Keratinocyte (primary cell): ENCODE data around the gene TRPM3. TPM values are rescaled to one million over a fixed set of nuclear protein-coding genes. Genes with fewer than 3 reads are reported as not detected.

Source experiments
- DNase-seq: peaks from one replicate; pipeline ENCODE4 v3.0.0-alpha.2; 2011; ENCODE audit warnings: low read depth, missing footprints, low spot score
- FAIRE-seq: peaks from 2 replicates; lab custom pipeline; 2011; peaks lifted over from hg19 to GRCh38; lab: Jason Lieb, UNC
- H2AFZ ChIP-seq: 2 replicates; pipeline ENCODE4 v1.6.0; 2012; ENCODE audit warnings: low read length, control low read depth, inconsistent platforms; ENCODE audit not compliant: control insufficient read depth
- H3K27ac ChIP-seq: 2 replicates; pipeline ENCODE4 v1.5.1; 2011; ENCODE audit warnings: low read length; ENCODE audit not compliant: control insufficient read depth, insufficient read depth
- H3K27me3 ChIP-seq: 3 replicates; pipeline ENCODE4 v1.6.0; 2011; ENCODE audit warnings: low read length; ENCODE audit not compliant: control insufficient read depth, insufficient read depth; ENCODE audit errors: extremely low read depth
- H3K36me3 ChIP-seq, 2 experiments: 2 replicates in 1 of 2; 3 replicates in 1 of 2; pipeline ENCODE4 v1.5.1; 2011; ENCODE audit warnings: low read length in 2 of 2, mild to moderate bottlenecking in 1 of 2; ENCODE audit not compliant: control insufficient read depth in 2 of 2, insufficient read depth in 2 of 2; ENCODE audit errors: extremely low read depth in 1 of 2
- H3K4me1 ChIP-seq: 3 replicates; pipeline ENCODE4 v1.5.1; 2011; ENCODE audit warnings: low read length; ENCODE audit not compliant: control insufficient read depth, insufficient read depth; ENCODE audit errors: extremely low read depth
- H3K4me2 ChIP-seq: 3 replicates; pipeline ENCODE4 v1.6.0; 2011; ENCODE audit warnings: low read depth, low read length; ENCODE audit not compliant: control insufficient read depth, insufficient read depth; ENCODE audit errors: extremely low read depth
- H3K4me3 ChIP-seq, 3 experiments: fragments of 200-600 bp in 1 of 3; sonication (generic) in 1 of 3; 2 replicates in 2 of 3; 3 replicates in 1 of 3; pipeline ENCODE4 v1.5.1; 2011 to 2016; ENCODE audit warnings: low read length in 3 of 3, mild to moderate bottlenecking in 3 of 3, control low read depth in 2 of 3, inconsistent platforms in 1 of 3, low read depth in 1 of 3, mixed read lengths in 1 of 3, mixed run types in 1 of 3, moderate library complexity in 1 of 3; ENCODE audit not compliant: control insufficient read depth in 2 of 3, insufficient read depth in 2 of 3; ENCODE audit errors: extremely low read depth in 1 of 3
- H3K79me2 ChIP-seq: 2 replicates; pipeline ENCODE4 v1.6.0; 2012; ENCODE audit warnings: low read length; ENCODE audit not compliant: control insufficient read depth, insufficient read depth
- H3K9ac ChIP-seq: 3 replicates; pipeline ENCODE4 v1.6.0; 2011; ENCODE audit warnings: low read length; ENCODE audit not compliant: control insufficient read depth, insufficient read depth; ENCODE audit errors: extremely low read depth
- H3K9me1 ChIP-seq: 3 replicates; pipeline ENCODE4 v1.6.0; 2011; ENCODE audit warnings: low read length; ENCODE audit not compliant: control insufficient read depth, insufficient read depth; ENCODE audit errors: extremely low read depth
- H3K9me3 ChIP-seq: 2 replicates; pipeline ENCODE4 v1.5.1; 2012; ENCODE audit warnings: low read depth, low read length; ENCODE audit not compliant: control insufficient read depth
- H4K20me1 ChIP-seq: 3 replicates; pipeline ENCODE4 v1.6.0; 2011; ENCODE audit warnings: low read length; ENCODE audit not compliant: control insufficient read depth, insufficient read depth; ENCODE audit errors: extremely low read depth
- EZH2 ChIP-seq: IDR thresholded peaks from one replicate; pipeline ENCODE4 v1.6.1; 2012; ENCODE audit warnings: inconsistent platforms, mild to moderate bottlenecking, low read length, moderate library complexity
- dilution Hi-C: fragments of 300-500 bp; cut with MboI; formaldehyde crosslinking; loops from one replicate; pipeline ENCODE4 v1.7.0; 2020; ENCODE audit warnings: low sequenced_read_pairs; ENCODE audit not compliant: extremely low pct_ligation_motif_present
- polyA plus RNA-seq, 5 experiments: library from polyadenylated mRNA; depleted of rRNA in 3 of 5; stranded (reverse) in 3 of 5; stranded (forward) in 1 of 5; unstranded in 1 of 5; fragments of >200 nt; gene quantifications; 1 replicate in 1 of 5; 2 replicates in 3 of 5; 3 replicates in 1 of 5; pipeline versions ENCODE4 v1.2.1 to v1.2.3, GENCODE V29; 2011 to 2012; ENCODE audit warnings: missing spikeins in 2 of 5, low read depth in 1 of 5, low replicate concordance in 1 of 5
- small RNA-seq, 3 experiments: library from RNA; depleted of rRNA; stranded (forward); fragments of <200 nt; gene quantifications; one replicate each; pipeline ENCODE3, GENCODE V24; 2012; ENCODE audit warnings: low read depth in 3 of 3, low replicate concordance in 1 of 3; ENCODE audit not compliant: insufficient read length in 3 of 3
- TF ChIP-seq, protein P1 (sequence below), 3 experiments: IDR thresholded peaks in 1 of 3; conservative IDR thresholded peaks in 1 of 3; optimal IDR thresholded peaks in 1 of 3; 2 replicates in 2 of 3; 3 replicates in 1 of 3; pipeline versions ENCODE3 to v1.5.1; 2011; ENCODE audit warnings: low read length in 3 of 3, mild to moderate bottlenecking in 3 of 3, moderate library complexity in 2 of 3, control low read depth in 1 of 3, inconsistent platforms in 1 of 3; ENCODE audit not compliant: insufficient read depth in 2 of 3; ENCODE audit errors: extremely low read depth in 1 of 3

TRPM3 gene
- polyA plus RNA-seq, 1 donor (not counting 4 experiments of a cell fraction or from before 2014, with no cell fraction given): 0.03 TPM

DNA sequence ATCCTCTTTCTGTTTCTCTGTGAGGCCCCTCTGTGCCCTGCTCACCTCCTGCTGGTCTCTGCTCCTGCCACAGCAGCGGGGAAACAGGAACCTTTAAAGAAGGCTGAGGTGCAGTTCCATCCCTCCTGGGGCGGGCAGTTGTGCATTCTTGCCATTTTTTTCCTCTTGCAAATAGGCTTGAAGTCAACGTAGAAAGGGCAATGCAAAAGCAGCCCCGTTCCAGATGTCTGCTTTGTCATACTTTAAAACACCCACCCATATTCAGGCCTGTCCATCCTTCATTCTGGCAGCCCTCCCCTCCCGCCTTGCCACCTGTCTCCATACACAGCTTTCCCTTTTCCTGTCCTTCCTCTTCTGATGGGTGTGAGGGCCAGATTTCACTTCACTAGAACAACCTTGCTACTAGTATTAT, 641.5 kb downstream of the TRPM3 start:
- H3K4me3 ChIP-seq: no peak overlapping the region
- H3K4me1 ChIP-seq: peaks cover 35% of the 10 kb centered on the region
- no peaks in the 10 kb centered on the region for H4K20me1 ChIP-seq
- TF ChIP-seq, protein P1, sequence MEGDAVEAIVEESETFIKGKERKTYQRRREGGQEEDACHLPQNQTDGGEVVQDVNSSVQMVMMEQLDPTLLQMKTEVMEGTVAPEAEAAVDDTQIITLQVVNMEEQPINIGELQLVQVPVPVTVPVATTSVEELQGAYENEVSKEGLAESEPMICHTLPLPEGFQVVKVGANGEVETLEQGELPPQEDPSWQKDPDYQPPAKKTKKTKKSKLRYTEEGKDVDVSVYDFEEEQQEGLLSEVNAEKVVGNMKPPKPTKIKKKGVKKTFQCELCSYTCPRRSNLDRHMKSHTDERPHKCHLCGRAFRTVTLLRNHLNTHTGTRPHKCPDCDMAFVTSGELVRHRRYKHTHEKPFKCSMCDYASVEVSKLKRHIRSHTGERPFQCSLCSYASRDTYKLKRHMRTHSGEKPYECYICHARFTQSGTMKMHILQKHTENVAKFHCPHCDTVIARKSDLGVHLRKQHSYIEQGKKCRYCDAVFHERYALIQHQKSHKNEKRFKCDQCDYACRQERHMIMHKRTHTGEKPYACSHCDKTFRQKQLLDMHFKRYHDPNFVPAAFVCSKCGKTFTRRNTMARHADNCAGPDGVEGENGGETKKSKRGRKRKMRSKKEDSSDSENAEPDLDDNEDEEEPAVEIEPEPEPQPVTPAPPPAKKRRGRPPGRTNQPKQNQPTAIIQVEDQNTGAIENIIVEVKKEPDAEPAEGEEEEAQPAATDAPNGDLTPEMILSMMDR (optimal IDR thresholded peaks at IDR 0.05 in 1 of 3, IDR thresholded peaks at IDR 0.05 in 1 of 3, conservative IDR thresholded peaks at IDR 0.05 in 1 of 3; ENCODE audit: extremely low read depth in 1 of 3, insufficient read depth in 2 of 3, low read length in 3 of 3): no peak
- TF ChIP-seq EZH2: no peak
- peak overlapping the region; percentile 20 for H3K4me2 ChIP-seq
- no peak overlapping the region for H3K9ac ChIP-seq
- dilution Hi-C loops: no loop called here
- H3K9me1 ChIP-seq: no peaks in the 10 kb centered on the region
- H3K27me3 ChIP-seq: no peaks in the 10 kb centered on the region
- H3K36me3 ChIP-seq: no peaks in the 10 kb centered on the region
- FAIRE-seq: no peak
- no peak overlapping the region for H3K27ac ChIP-seq
- no peak overlapping the region for H2AFZ ChIP-seq
- no peaks in the 10 kb centered on the region for H3K79me2 ChIP-seq
- DNase-seq: no peak
- H3K9me3 ChIP-seq: no peaks in the 10 kb centered on the region

Small RNA genes within 50 kb of the gene (small RNA-seq; reads per million reads assigned to genes)
- gene MIR204: 0 to 3.7 (median 0.33) reads per million in 3 experiments
- gene RN7SL726P: 0 reads per million in 3 experiments
